Measurements from ENCODE around the gene C2orf76.

The C2orf76 gene

GRCh38 chr2:119402106-119402505, 35.5 kb upstream of the C2orf76 start:
- Histone ChIP-seq H3K9me3 (ENCODE audit: control insufficient read depth in 2 of 2, low read length in 2 of 2) (no peaks in the 10 kb centered on the region), H3K4me1 (ENCODE audit: control insufficient read depth in 2 of 2, insufficient read depth in 2 of 2, low read length in 2 of 2) (peaks cover 10% of the 10 kb centered on the region in 2 donors), H3K9ac (ENCODE audit: low read depth in 1 of 2, low read length in 2 of 2) (no peak overlapping the region), H3K36me3 (ENCODE audit: control insufficient read depth in 2 of 2, insufficient read depth in 2 of 2, low read length in 2 of 2) (no peaks in the 10 kb centered on the region), H3K4me3 (ENCODE audit: low read length in 2 of 2) (no peak overlapping the region), H3K27me3 (ENCODE audit: control insufficient read depth in 2 of 2, insufficient read depth in 2 of 2, low read length in 2 of 2) (no peaks in the 10 kb centered on the region), H3K27ac (ENCODE audit: low read depth in 2 of 2, low read length in 2 of 2) (peak overlapping the region; percentile 62 to 77)

GRCh38 chr2:119397196-119397595, 30.6 kb upstream of the C2orf76 start:
- H3K4me3 ChIP-seq (ENCODE audit: low read length in 2 of 2) = no peak overlapping the region
- H3K9me3 ChIP-seq (ENCODE audit: control insufficient read depth in 2 of 2, low read length in 2 of 2) = no peaks in the 10 kb centered on the region
- H3K27ac ChIP-seq (ENCODE audit: low read depth in 2 of 2, low read length in 2 of 2) = no peak overlapping the region
- no peak overlapping the region for H3K9ac ChIP-seq (ENCODE audit: low read depth in 1 of 2, low read length in 2 of 2)
- H3K36me3 ChIP-seq (ENCODE audit: control insufficient read depth in 2 of 2, insufficient read depth in 2 of 2, low read length in 2 of 2) = no peaks in the 10 kb centered on the region
- no peaks in the 10 kb centered on the region for H3K27me3 ChIP-seq (ENCODE audit: control insufficient read depth in 2 of 2, insufficient read depth in 2 of 2, low read length in 2 of 2)
- no peaks in the 10 kb centered on the region for H3K4me1 ChIP-seq (ENCODE audit: control insufficient read depth in 2 of 2, insufficient read depth in 2 of 2, low read length in 2 of 2)

GRCh38 chr2:119393971-119394748, 27.5 kb upstream of the C2orf76 start:
- Histone ChIP-seq H3K4me3 (ENCODE audit: low read length in 2 of 2) (no peak overlapping the region), H3K27me3 (ENCODE audit: control insufficient read depth in 2 of 2, insufficient read depth in 2 of 2, low read length in 2 of 2) (no peaks in the 10 kb centered on the region), H3K9ac (ENCODE audit: low read depth in 1 of 2, low read length in 2 of 2) (no peak overlapping the region), H3K36me3 (ENCODE audit: control insufficient read depth in 2 of 2, insufficient read depth in 2 of 2, low read length in 2 of 2) (no peaks in the 10 kb centered on the region), H3K4me1 (ENCODE audit: control insufficient read depth in 2 of 2, insufficient read depth in 2 of 2, low read length in 2 of 2) (no peaks in the 10 kb centered on the region), H3K27ac (ENCODE audit: low read depth in 2 of 2, low read length in 2 of 2) (no peak overlapping the region), H3K9me3 (ENCODE audit: control insufficient read depth in 2 of 2, low read length in 2 of 2) (no peaks in the 10 kb centered on the region)

DNA sequence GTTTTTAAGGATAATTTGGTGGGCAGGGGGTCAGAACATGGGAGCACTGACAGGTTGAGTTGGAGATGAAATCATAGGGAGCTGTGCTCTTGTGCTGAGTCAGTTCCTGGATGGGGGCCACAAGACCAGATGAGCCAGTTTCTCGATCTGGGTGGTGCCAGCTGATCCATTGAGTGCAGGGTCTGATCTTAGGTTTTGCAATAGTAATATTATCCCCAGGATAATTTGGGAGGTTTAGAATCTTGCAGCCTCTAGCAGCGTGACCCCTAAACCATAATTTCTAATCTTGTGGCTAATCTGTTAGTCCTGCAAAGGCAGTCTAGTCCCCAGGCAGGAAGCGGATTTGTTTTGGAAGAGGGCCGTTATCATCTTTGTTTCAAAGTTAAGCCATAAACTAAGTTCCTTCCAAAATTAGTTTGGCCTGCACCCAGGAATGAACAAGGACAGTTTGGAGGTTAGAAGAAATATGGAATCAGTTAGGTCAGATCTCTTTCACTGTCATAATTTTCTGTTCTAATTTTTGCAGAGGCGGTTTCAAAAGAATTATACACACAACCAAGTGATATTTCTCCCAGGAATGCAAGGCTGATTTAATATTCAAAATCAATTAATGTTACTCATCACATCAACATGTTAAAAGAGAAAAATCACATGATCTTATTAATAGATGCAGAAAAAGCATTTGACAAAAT, 23.1 kb upstream of the C2orf76 start:
- Histone ChIP-seq H3K4me3 (ENCODE audit: low read length in 2 of 2) (no peak overlapping the region), H3K27me3 (ENCODE audit: control insufficient read depth in 2 of 2, insufficient read depth in 2 of 2, low read length in 2 of 2) (no peaks in the 10 kb centered on the region), H3K27ac (ENCODE audit: low read depth in 2 of 2, low read length in 2 of 2) (no peak overlapping the region), H3K4me1 (ENCODE audit: control insufficient read depth in 2 of 2, insufficient read depth in 2 of 2, low read length in 2 of 2) (peaks cover 4 to 5% of the 10 kb centered on the region in 2 donors), H3K9me3 (ENCODE audit: control insufficient read depth in 2 of 2, low read length in 2 of 2) (no peaks in the 10 kb centered on the region), H3K9ac (ENCODE audit: low read depth in 1 of 2, low read length in 2 of 2) (no peak overlapping the region), H3K36me3 (ENCODE audit: control insufficient read depth in 2 of 2, insufficient read depth in 2 of 2, low read length in 2 of 2) (no peaks in the 10 kb centered on the region)

DNA sequence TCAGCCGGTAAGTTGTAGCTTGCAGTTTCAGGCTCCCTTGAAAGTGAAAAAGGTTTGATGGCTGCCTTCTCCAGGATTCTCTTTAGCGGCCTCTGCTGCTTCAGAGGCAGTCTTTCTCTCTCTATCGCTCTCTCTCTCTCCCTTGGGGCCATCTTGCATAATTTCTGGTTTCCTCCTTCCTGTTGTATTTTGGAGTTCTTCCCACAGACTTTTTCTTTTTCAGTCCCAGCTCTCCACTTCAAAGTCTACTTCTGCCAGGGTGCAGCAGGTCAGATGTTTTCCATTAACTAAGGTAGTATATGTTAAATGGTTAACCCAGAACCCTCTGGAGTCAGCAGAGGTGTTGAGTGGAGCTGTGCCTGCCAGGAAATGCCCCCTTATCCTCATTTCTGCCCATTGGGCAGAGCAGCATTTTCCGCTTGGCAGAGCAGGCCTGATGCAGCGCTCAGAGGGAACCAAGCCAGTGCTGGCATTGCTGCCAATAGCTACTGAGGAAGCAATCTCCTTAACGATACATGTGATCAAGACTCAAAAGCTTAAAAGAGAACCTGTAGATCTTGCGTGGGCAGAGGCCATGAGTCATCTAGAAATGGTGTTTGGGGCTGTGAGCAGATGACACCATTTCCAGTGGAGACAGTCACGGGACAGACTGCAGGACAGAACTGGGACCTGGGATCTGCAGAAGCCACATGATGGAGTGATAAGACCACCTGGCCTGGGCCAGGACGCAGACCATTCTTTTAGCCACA, 20.9 kb upstream of the C2orf76 start:
- Histone ChIP-seq H3K4me3 (ENCODE audit: low read length in 2 of 2) (no peak overlapping the region), H3K27me3 (ENCODE audit: control insufficient read depth in 2 of 2, insufficient read depth in 2 of 2, low read length in 2 of 2) (no peaks in the 10 kb centered on the region), H3K36me3 (ENCODE audit: control insufficient read depth in 2 of 2, insufficient read depth in 2 of 2, low read length in 2 of 2) (no peaks in the 10 kb centered on the region), H3K9ac (ENCODE audit: low read depth in 1 of 2, low read length in 2 of 2) (no peak overlapping the region), H3K27ac (ENCODE audit: low read depth in 2 of 2, low read length in 2 of 2) (peak overlapping the region in 1 of 2 donors; percentile 2), H3K9me3 (ENCODE audit: control insufficient read depth in 2 of 2, low read length in 2 of 2) (no peaks in the 10 kb centered on the region), H3K4me1 (ENCODE audit: control insufficient read depth in 2 of 2, insufficient read depth in 2 of 2, low read length in 2 of 2) (peaks cover 5 to 7% of the 10 kb centered on the region in 2 donors)

GRCh38 chr2:119385466-119385865, 18.8 kb upstream of the C2orf76 start:
- H3K27ac ChIP-seq (ENCODE audit: low read depth in 2 of 2, low read length in 2 of 2) = no peak overlapping the region
- no peaks in the 10 kb centered on the region for H3K9me3 ChIP-seq (ENCODE audit: control insufficient read depth in 2 of 2, low read length in 2 of 2)
- H3K4me3 ChIP-seq (ENCODE audit: low read length in 2 of 2) = no peak overlapping the region
- no peaks in the 10 kb centered on the region for H3K36me3 ChIP-seq (ENCODE audit: control insufficient read depth in 2 of 2, insufficient read depth in 2 of 2, low read length in 2 of 2)
- no peak overlapping the region for H3K9ac ChIP-seq (ENCODE audit: low read depth in 1 of 2, low read length in 2 of 2)
- H3K4me1 ChIP-seq (ENCODE audit: control insufficient read depth in 2 of 2, insufficient read depth in 2 of 2, low read length in 2 of 2) = peaks cover 5 to 7% of the 10 kb centered on the region in 2 donors
- H3K27me3 ChIP-seq (ENCODE audit: control insufficient read depth in 2 of 2, insufficient read depth in 2 of 2, low read length in 2 of 2) = no peaks in the 10 kb centered on the region

DNA sequence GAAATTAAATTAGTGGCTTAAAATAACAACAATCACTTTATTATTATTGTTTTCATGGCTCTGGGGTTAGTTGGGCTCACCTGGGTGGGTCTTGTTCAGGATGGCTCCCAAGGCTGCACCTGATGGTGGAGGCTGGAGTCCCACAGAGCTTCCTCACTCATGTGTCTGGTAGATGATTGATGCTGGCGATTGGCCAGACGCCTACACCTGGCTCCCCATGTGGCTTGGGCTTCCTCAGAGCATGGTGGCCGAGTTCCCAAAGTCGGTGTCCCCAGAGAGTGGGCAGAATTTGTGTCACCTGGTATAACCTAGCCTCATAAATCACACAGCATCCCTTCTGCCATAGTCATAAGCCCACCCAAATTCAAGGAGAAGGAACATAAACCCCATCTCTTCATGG, 18.3 kb upstream of the C2orf76 start:
- no peaks in the 10 kb centered on the region for H3K36me3 ChIP-seq (ENCODE audit: control insufficient read depth in 2 of 2, insufficient read depth in 2 of 2, low read length in 2 of 2)
- H3K9ac ChIP-seq (ENCODE audit: low read depth in 1 of 2, low read length in 2 of 2) = no peak overlapping the region
- H3K4me1 ChIP-seq (ENCODE audit: control insufficient read depth in 2 of 2, insufficient read depth in 2 of 2, low read length in 2 of 2) = peaks cover 5 to 7% of the 10 kb centered on the region in 2 donors
- H3K27me3 ChIP-seq (ENCODE audit: control insufficient read depth in 2 of 2, insufficient read depth in 2 of 2, low read length in 2 of 2) = no peaks in the 10 kb centered on the region
- no peaks in the 10 kb centered on the region for H3K9me3 ChIP-seq (ENCODE audit: control insufficient read depth in 2 of 2, low read length in 2 of 2)
- no peak overlapping the region for H3K27ac ChIP-seq (ENCODE audit: low read depth in 2 of 2, low read length in 2 of 2)
- H3K4me3 ChIP-seq (ENCODE audit: low read length in 2 of 2) = no peak overlapping the region

- Histone ChIP-seq H3K36me3 (ENCODE audit: control insufficient read depth in 2 of 2, insufficient read depth in 2 of 2, low read length in 2 of 2) (no peaks in the 10 kb centered on the region), H3K27ac (ENCODE audit: low read depth in 2 of 2, low read length in 2 of 2) (no peak overlapping the region), H3K9me3 (ENCODE audit: control insufficient read depth in 2 of 2, low read length in 2 of 2) (no peaks in the 10 kb centered on the region), H3K4me3 (ENCODE audit: low read length in 2 of 2) (no peak overlapping the region), H3K27me3 (ENCODE audit: control insufficient read depth in 2 of 2, insufficient read depth in 2 of 2, low read length in 2 of 2) (no peaks in the 10 kb centered on the region), H3K9ac (ENCODE audit: low read depth in 1 of 2, low read length in 2 of 2) (no peak overlapping the region), H3K4me1 (ENCODE audit: control insufficient read depth in 2 of 2, insufficient read depth in 2 of 2, low read length in 2 of 2) (peaks cover 5 to 7% of the 10 kb centered on the region in 2 donors)
These were observed 16.9 kb upstream of the C2orf76 start for GRCh38 chr2:119383410-119384140.

- Histone ChIP-seq H3K36me3 (ENCODE audit: control insufficient read depth in 2 of 2, insufficient read depth in 2 of 2, low read length in 2 of 2) (peaks cover 1 to 2% of the 10 kb centered on the region in 2 donors), H3K4me1 (ENCODE audit: control insufficient read depth in 2 of 2, insufficient read depth in 2 of 2, low read length in 2 of 2) (peaks cover 0 to 3% of the 10 kb centered on the region in 2 donors), H3K9ac (ENCODE audit: low read depth in 1 of 2, low read length in 2 of 2) (no peak overlapping the region), H3K27ac (ENCODE audit: low read depth in 2 of 2, low read length in 2 of 2) (no peak overlapping the region), H3K4me3 (ENCODE audit: low read length in 2 of 2) (no peak overlapping the region), H3K27me3 (ENCODE audit: control insufficient read depth in 2 of 2, insufficient read depth in 2 of 2, low read length in 2 of 2) (no peaks in the 10 kb centered on the region), H3K9me3 (ENCODE audit: control insufficient read depth in 2 of 2, low read length in 2 of 2) (no peaks in the 10 kb centered on the region)
These were observed 11.9 kb upstream of the C2orf76 start for GRCh38 chr2:119378566-119378965.

All from mucosa of rectum (tissue), 2 donors.